ENCODE data around the gene SLC37A1.

DNA sequence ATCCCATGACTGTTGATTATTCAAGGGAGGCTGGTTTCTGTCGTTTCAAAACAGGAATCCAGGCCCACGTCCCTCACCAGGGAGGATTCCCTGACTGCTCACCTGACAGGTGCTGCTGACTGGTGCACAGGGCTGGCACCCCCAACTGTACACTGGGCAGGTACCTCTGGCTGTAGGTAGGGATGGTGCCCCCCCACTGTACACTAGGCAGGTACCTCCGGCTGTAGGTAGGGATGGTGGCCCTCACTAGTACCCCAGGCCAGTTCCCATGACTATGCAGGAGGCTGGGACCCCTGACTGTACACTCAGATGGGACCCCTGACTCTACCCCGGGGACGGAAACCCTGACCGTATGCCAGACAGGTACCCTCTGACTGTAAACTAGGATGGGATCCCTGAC lies 106.2 kb downstream of the SLC37A1 start:
- TF ChIP-seq, protein P1, sequence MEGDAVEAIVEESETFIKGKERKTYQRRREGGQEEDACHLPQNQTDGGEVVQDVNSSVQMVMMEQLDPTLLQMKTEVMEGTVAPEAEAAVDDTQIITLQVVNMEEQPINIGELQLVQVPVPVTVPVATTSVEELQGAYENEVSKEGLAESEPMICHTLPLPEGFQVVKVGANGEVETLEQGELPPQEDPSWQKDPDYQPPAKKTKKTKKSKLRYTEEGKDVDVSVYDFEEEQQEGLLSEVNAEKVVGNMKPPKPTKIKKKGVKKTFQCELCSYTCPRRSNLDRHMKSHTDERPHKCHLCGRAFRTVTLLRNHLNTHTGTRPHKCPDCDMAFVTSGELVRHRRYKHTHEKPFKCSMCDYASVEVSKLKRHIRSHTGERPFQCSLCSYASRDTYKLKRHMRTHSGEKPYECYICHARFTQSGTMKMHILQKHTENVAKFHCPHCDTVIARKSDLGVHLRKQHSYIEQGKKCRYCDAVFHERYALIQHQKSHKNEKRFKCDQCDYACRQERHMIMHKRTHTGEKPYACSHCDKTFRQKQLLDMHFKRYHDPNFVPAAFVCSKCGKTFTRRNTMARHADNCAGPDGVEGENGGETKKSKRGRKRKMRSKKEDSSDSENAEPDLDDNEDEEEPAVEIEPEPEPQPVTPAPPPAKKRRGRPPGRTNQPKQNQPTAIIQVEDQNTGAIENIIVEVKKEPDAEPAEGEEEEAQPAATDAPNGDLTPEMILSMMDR (IDR thresholded peaks at IDR 0.05), result no peak
- TF ChIP-seq POLR2A (IDR thresholded peaks at IDR 0.05), result no peak

Measured in uterus (tissue), 2 donors.